Naive thymus-derived CD4-positive, alpha-beta T cell (primary cell): Measurements from ENCODE around the gene CEACAM21. TPM values are rescaled to one million over a fixed set of nuclear protein-coding genes. Genes with fewer than 3 reads are reported as not detected.

Experiments used
- ATAC-seq: fragments of 150-1000 bp; cut with Tn5 transposase; 2 replicates; pipeline ENCODE4 v1.10.0; 2021; ENCODE audit warnings: mild to moderate bottlenecking, moderate library complexity
- CTCF ChIA-PET: fragments of 350-600 bp; sonication (Branson Sonifier 250); formaldehyde crosslinking; loops from one replicate; lab custom pipeline; 2021; ENCODE audit warnings: antibody characterized with exemption; lab: Charles Lee
- POLR2A ChIA-PET: fragments of 350-600 bp; sonication (Branson Sonifier 250); formaldehyde crosslinking; loops from one replicate; lab custom pipeline; 2021; ENCODE audit warnings: antibody characterized with exemption, inconsistent platforms; lab: Charles Lee
- DNase-seq, 9 donors: peaks; one replicate each; pipeline versions ENCODE4 v3.0.0 to v3.0.0-alpha.2; 2020 to 2022; ENCODE audit warnings: mixed read lengths in 1 of 9
- H3K27ac ChIP-seq: one replicate; pipeline ENCODE4 v1.7.0; 2013; ENCODE audit warnings: mild to moderate bottlenecking, low read depth, low read length, moderate library complexity
- H3K27me3 ChIP-seq, 2 donors: one replicate each; pipeline ENCODE4 v1.7.0; 2013; ENCODE audit warnings: low read length in 2 of 2, mild to moderate bottlenecking in 2 of 2, moderate library complexity in 2 of 2; ENCODE audit not compliant: control insufficient read depth in 2 of 2, insufficient read depth in 2 of 2
- H3K36me3 ChIP-seq, 3 experiments: 1 replicate in 2 of 3; 2 replicates in 1 of 3; pipeline ENCODE4 v1.7.0; 2013; ENCODE audit warnings: low read length in 3 of 3, mild to moderate bottlenecking in 3 of 3, moderate library complexity in 1 of 3; ENCODE audit not compliant: insufficient read depth in 3 of 3, control insufficient read depth in 2 of 3
- H3K4me1 ChIP-seq, 2 donors: one replicate each; pipeline ENCODE4 v1.7.0; 2013; ENCODE audit warnings: low read length in 2 of 2, mild to moderate bottlenecking in 2 of 2, moderate library complexity in 1 of 2; ENCODE audit not compliant: control insufficient read depth in 2 of 2, insufficient read depth in 2 of 2
- H3K4me3 ChIP-seq: 2 replicates; pipeline ENCODE4 v1.7.0; 2013; ENCODE audit warnings: mild to moderate bottlenecking, low read length
- H3K9me3 ChIP-seq, 3 experiments: 1 replicate in 2 of 3; 2 replicates in 1 of 3; pipeline ENCODE4 v1.7.0; 2013; ENCODE audit warnings: low read length in 3 of 3; ENCODE audit not compliant: control insufficient read depth in 2 of 3
- H3K27ac Mint-ChIP-seq, 9 donors: one replicate each; pipeline ENCODE4 v1.8.0; 2020 to 2022; ENCODE audit warnings: mixed read lengths in 9 of 9, mild to moderate bottlenecking in 8 of 9, moderate library complexity in 5 of 9, inconsistent platforms in 2 of 9
- H3K27me3 Mint-ChIP-seq, 5 donors: one replicate each; pipeline ENCODE4 v1.8.0; 2021 to 2022; ENCODE audit warnings: mixed read lengths in 5 of 5, mild to moderate bottlenecking in 1 of 5
- H3K36me3 Mint-ChIP-seq, 5 donors: one replicate each; pipeline ENCODE4 v1.8.0; 2020 to 2022; ENCODE audit warnings: mixed read lengths in 5 of 5, mild to moderate bottlenecking in 3 of 5, inconsistent platforms in 1 of 5
- H3K4me1 Mint-ChIP-seq, 7 donors: one replicate each; pipeline ENCODE4 v1.8.0; 2020 to 2022; ENCODE audit warnings: mixed read lengths in 7 of 7, mild to moderate bottlenecking in 3 of 7, inconsistent platforms in 1 of 7
- H3K4me3 Mint-ChIP-seq, 10 donors: one replicate each; pipeline ENCODE4 v1.8.0; 2020 to 2022; ENCODE audit warnings: mild to moderate bottlenecking in 10 of 10, mixed read lengths in 10 of 10, moderate library complexity in 6 of 10, inconsistent platforms in 2 of 10
- H3K9me3 Mint-ChIP-seq, 11 donors: one replicate each; pipeline ENCODE4 v1.8.0; 2020 to 2022; ENCODE audit warnings: mixed read lengths in 11 of 11, mild to moderate bottlenecking in 4 of 11, inconsistent platforms in 1 of 11, moderate library complexity in 1 of 11
- intact Hi-C, 2 donors: fragments of 100-400 bp; cut with micrococcal nuclease; formaldehyde crosslinking; loops; one replicate each; pipeline ENCODE4 v1.15.1; 2023
- polyA plus RNA-seq, 2 donors: library from polyadenylated mRNA; unstranded; fragments of 300-500 nt; fragmentation: Illumina TruSeq; gene quantifications; one replicate each; pipeline ENCODE4 v1.2.3, GENCODE V29; 2021
- total RNA-seq, 6 experiments: library from RNA in 5 of 6; stranded (reverse) in 5 of 6; gene quantifications; 1 replicate in 5 of 6; 2 replicates in 1 of 6; pipeline ENCODE4 v1.2.3 and lab custom pipeline; 2021 to 2026

CEACAM21 gene
- total and polyA plus RNA-seq, 7 experiments from 2014 or later, result 27.7 to 64.5 (median 43.6) TPM

GRCh38 chr19:41612483-41612882 lies 36.5 kb downstream of the CEACAM21 start:
- Mint-ChIP-seq H3K4me1 (no peaks in the 10 kb centered on the region), H3K36me3 (peaks cover 0 to 9% (median 0%) of the 10 kb centered on the region in 5 donors), H3K9me3 (peaks cover 0 to 12% (median 0%) of the 10 kb centered on the region in 11 donors), H3K4me3 (no peak overlapping the region), H3K27ac (no peak overlapping the region), H3K27me3 (peaks cover 7 to 32% (median 20%) of the 10 kb centered on the region in 5 donors)
- H3K4me3 ChIP-seq, result no peak overlapping the region
- H3K9me3 ChIP-seq, result no peaks in the 10 kb centered on the region
- ChIA-PET POLR2A (no interaction called here), CTCF (no interaction called here)
- H3K36me3 ChIP-seq, result no peaks in the 10 kb centered on the region
- no peak for ATAC-seq
- H3K27me3 ChIP-seq, result no peaks in the 10 kb centered on the region
- no peak for DNase-seq
- H3K27ac ChIP-seq, result no peak overlapping the region
- intact Hi-C loops, result no loop called here
- no peaks in the 10 kb centered on the region for H3K4me1 ChIP-seq

GRCh38 chr19:41615207-41615606 lies 39.2 kb downstream of the CEACAM21 start:
- H3K27me3 Mint-ChIP-seq, result peaks cover 7 to 24% (median 19%) of the 10 kb centered on the region in 5 donors
- no peak for DNase-seq
- intact Hi-C loops, result no loop called here

GRCh38 chr19:41616792-41617621 lies 41.0 kb downstream of the CEACAM21 start:
- H3K4me1 ChIP-seq, result no peaks in the 10 kb centered on the region
- DNase-seq (no peak), ATAC-seq (no peak)
- POLR2A ChIA-PET, result interaction anchor here (0.5 kb wide), 1 partner anchor 44 kb away, joined by 3 read pairs; no protein-coding TSS in a partner anchor
- no peak overlapping the region for H3K4me3 Mint-ChIP-seq
- H3K4me3 ChIP-seq, result no peak overlapping the region
- intact Hi-C loops, result no loop called here
- peak overlapping the region in 1 of 9 donors; percentile 59 for H3K27ac Mint-ChIP-seq
- no peaks in the 10 kb centered on the region for H3K27me3 ChIP-seq
- H3K9me3 ChIP-seq, result no peaks in the 10 kb centered on the region
- peaks cover 0 to 7% (median 0%) of the 10 kb centered on the region in 7 donors for H3K4me1 Mint-ChIP-seq
- peaks cover 0 to 4% (median 0%) of the 10 kb centered on the region in 5 donors for H3K36me3 Mint-ChIP-seq
- H3K36me3 ChIP-seq, result no peaks in the 10 kb centered on the region
- peaks cover 0 to 24% (median 14%) of the 10 kb centered on the region in 5 donors for H3K27me3 Mint-ChIP-seq
- H3K9me3 Mint-ChIP-seq, result peaks cover 0 to 3% (median 0%) of the 10 kb centered on the region in 11 donors
- H3K27ac ChIP-seq, result no peak overlapping the region
- CTCF ChIA-PET, result no interaction called here

More at GRCh38 chr19:41615207-41615606, 39.2 kb downstream of the CEACAM21 start:
- Histone ChIP-seq H3K9me3 (no peaks in the 10 kb centered on the region), H3K4me3 (no peak overlapping the region), H3K27ac (no peak overlapping the region), H3K4me1 (no peaks in the 10 kb centered on the region), H3K27me3 (no peaks in the 10 kb centered on the region), H3K36me3 (no peaks in the 10 kb centered on the region)
- H3K27ac Mint-ChIP-seq, result peak overlapping the region in 1 of 9 donors; percentile 30
- ATAC-seq, result no peak
- ChIA-PET CTCF (no interaction called here), POLR2A (interaction anchor here (0.6 kb wide), 1 partner anchor 53 kb away, joined by 3 read pairs; no protein-coding TSS in a partner anchor)
- H3K4me3 Mint-ChIP-seq, result no peak overlapping the region
- peaks cover 0 to 4% (median 0%) of the 10 kb centered on the region in 5 donors for H3K36me3 Mint-ChIP-seq
- peaks cover 0 to 5% (median 0%) of the 10 kb centered on the region in 11 donors for H3K9me3 Mint-ChIP-seq
- H3K4me1 Mint-ChIP-seq, result peaks cover 0 to 2% (median 0%) of the 10 kb centered on the region in 7 donors

GRCh38 chr19:41617941-41618730 lies 42.2 kb downstream of the CEACAM21 start:
- ATAC-seq (no peak), DNase-seq (no peak)
- intact Hi-C loops, result no loop called here
- ChIA-PET CTCF (no interaction called here), POLR2A (interaction anchor here (0.5 to 0.7 kb wide), 2 partner anchors 9 to 43 kb away, joined by 3 read pairs; no protein-coding TSS in a partner anchor)
- Histone ChIP-seq H3K9me3 (no peaks in the 10 kb centered on the region), H3K4me3 (no peak overlapping the region), H3K27ac (no peak overlapping the region), H3K27me3 (no peaks in the 10 kb centered on the region), H3K4me1 (no peaks in the 10 kb centered on the region), H3K36me3 (no peaks in the 10 kb centered on the region)
- H3K4me3 Mint-ChIP-seq, result no peak overlapping the region
- H3K27me3 Mint-ChIP-seq, result peaks cover 0 to 21% (median 10%) of the 10 kb centered on the region in 5 donors
- H3K36me3 Mint-ChIP-seq, result peaks cover 0 to 4% (median 0%) of the 10 kb centered on the region in 5 donors
- peaks cover 0 to 2% (median 0%) of the 10 kb centered on the region in 11 donors for H3K9me3 Mint-ChIP-seq
- H3K27ac Mint-ChIP-seq, result no peak overlapping the region
- H3K4me1 Mint-ChIP-seq, result peaks cover 0 to 9% (median 0%) of the 10 kb centered on the region in 7 donors

- CTCF ChIA-PET, result no interaction called here
- H3K36me3 Mint-ChIP-seq, result no peaks in the 10 kb centered on the region
- H3K9me3 Mint-ChIP-seq, result peaks cover 0 to 2% (median 0%) of the 10 kb centered on the region in 11 donors
Measured at GRCh38 chr19:41619018-41619556, 43.1 kb downstream of the CEACAM21 start.

GRCh38 chr19:41620171-41620570 lies 44.2 kb downstream of the CEACAM21 start:
- Mint-ChIP-seq H3K9me3 (peaks cover 0 to 2% (median 0%) of the 10 kb centered on the region in 11 donors), H3K4me1 (peaks cover 0 to 9% (median 0%) of the 10 kb centered on the region in 7 donors), H3K36me3 (no peaks in the 10 kb centered on the region), H3K27ac (no peak overlapping the region), H3K4me3 (no peak overlapping the region), H3K27me3 (peaks cover 0 to 16% (median 0%) of the 10 kb centered on the region in 5 donors)
- no peaks in the 10 kb centered on the region for H3K36me3 ChIP-seq
- no peak overlapping the region for H3K4me3 ChIP-seq
- intact Hi-C loops, result no loop called here
- ATAC-seq, result no peak
- DNase-seq, result no peak
- ChIA-PET CTCF (no interaction called here), POLR2A (no interaction called here)
- H3K9me3 ChIP-seq, result no peaks in the 10 kb centered on the region
- no peaks in the 10 kb centered on the region for H3K4me1 ChIP-seq
- no peaks in the 10 kb centered on the region for H3K27me3 ChIP-seq
- H3K27ac ChIP-seq, result no peak overlapping the region

More at GRCh38 chr19:41619018-41619556, 43.1 kb downstream of the CEACAM21 start:
- intact Hi-C loops, result no loop called here
- no peak for ATAC-seq
- peaks cover 0 to 21% (median 5%) of the 10 kb centered on the region in 5 donors for H3K27me3 Mint-ChIP-seq
- Histone ChIP-seq H3K4me1 (no peaks in the 10 kb centered on the region), H3K36me3 (no peaks in the 10 kb centered on the region), H3K4me3 (no peak overlapping the region), H3K27me3 (no peaks in the 10 kb centered on the region), H3K9me3 (no peaks in the 10 kb centered on the region), H3K27ac (no peak overlapping the region)
- no peak for DNase-seq
- H3K27ac Mint-ChIP-seq, result no peak overlapping the region
- H3K4me3 Mint-ChIP-seq, result no peak overlapping the region
- POLR2A ChIA-PET, result no interaction called here
- H3K4me1 Mint-ChIP-seq, result peaks cover 0 to 9% (median 0%) of the 10 kb centered on the region in 7 donors
